HG03457 (cell line): ENCODE measurements around the gene CNTFR.
"Not testable (repeated sequence)": the region's sequence is repeated elsewhere in the genome, so short reads cannot be mapped to it uniquely, and the experiment has no call there.

Experiments
- ATAC-seq: cut with Tn5 transposase; IDR thresholded peaks from one replicate; pipeline ENCODE4 v1.9.1; 2021; ENCODE audit warnings: moderate number of reproducible peaks; ENCODE audit not compliant: unreplicated experiment

The CNTFR gene

DNA sequence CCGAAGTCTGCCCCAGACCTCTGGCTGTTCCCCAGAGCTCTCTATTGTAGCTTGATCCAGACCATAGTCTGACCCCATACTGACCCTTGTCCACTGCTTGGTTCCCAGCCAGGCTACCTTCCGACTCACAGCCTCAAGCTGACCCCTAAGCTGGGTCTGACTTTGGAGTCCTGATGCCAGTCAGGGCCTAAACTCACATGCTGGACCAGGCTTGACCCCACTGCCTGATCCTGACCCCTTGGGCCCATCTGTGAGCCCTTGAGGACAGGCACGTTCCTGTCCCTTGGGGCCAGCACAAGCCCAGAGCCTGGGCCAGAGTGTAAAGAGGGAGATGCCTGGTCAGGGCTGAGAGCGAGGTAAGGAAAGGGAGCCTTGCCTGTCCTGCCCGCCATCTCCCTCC, 34.0 kb downstream of the CNTFR start:
- ATAC-seq, result no peak

DNA sequence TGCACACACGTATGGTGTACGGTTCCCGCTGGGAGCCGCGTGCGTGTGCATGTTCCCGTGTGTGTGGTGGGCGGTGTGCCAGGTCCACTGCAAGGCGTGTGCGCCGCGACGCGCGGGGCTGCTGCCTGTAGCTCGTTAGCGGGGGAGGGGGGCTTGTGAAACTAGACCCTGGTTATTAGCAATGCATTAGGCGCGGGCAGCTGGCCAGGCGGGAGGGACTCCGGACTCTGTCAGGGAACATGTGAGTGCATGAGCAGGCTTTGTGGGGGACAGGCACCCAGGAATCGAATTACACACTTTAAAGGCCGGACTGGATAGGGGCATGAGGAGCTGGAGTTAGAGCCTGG, 34.5 kb downstream of the CNTFR start:
- ATAC-seq, result no peak

DNA sequence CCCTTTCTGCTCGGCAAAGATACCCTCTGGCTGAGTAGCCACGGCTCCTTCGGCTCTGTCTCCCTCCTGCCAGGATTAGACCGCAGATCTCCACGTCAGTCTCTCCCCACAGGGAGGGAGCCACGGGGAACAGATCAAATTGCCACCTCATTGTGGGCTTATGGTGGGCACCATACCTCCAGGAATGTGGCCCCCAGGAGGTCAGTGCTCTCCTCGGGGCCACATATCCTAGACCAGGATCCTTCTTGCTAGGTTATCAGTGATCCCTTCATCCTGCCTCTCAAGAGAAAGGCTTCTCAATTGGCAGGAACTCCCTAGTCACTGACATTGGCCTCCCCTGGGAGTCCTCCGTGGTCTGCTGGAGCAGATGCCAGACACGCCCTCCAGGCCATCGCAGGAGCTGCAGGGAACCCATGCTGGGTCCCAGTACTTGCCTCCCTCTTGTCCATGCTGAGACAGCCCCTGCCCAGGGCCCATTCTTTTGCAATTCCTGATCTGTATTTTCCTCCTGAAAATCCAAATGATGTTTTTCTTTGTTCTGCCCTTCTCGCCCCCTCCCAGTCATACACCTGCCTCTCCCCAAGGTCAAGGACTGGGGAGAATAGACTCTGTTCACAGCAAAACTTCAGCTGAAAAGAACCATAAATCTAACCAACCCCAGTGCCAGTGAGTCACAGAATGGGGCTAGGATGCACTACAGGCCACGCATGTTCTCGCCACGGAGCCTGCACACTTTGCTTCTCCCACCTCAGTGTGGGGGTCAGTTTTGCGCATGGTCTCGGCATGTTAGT, 35.1 kb downstream of the CNTFR start:
- no peak for ATAC-seq

DNA sequence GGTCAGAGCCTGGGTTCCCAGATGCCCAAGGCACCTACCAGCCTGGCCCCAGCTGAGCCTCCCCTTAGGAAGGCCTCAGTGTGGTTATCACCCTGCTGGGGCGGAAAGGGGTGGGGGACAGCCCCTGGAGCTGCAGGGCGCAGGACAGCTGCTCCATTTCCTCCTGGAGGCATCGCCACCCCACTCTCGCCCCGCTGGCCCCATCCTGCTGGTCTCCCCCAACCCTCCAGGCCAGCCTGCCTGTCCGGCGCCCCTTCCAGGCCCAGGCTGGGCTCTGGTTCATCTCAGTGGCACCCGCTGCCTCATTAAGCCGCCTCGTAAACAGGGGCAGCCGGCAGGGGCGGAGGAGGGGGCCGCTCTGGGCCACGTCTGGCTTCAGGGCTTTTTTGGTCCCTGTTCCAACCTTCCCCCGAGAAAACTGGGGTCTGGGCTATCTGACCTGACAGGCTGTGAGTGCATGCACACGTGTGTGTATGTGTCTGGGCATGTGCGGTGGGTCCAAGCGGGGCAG, 36.0 kb downstream of the CNTFR start:
- no peak for ATAC-seq

DNA sequence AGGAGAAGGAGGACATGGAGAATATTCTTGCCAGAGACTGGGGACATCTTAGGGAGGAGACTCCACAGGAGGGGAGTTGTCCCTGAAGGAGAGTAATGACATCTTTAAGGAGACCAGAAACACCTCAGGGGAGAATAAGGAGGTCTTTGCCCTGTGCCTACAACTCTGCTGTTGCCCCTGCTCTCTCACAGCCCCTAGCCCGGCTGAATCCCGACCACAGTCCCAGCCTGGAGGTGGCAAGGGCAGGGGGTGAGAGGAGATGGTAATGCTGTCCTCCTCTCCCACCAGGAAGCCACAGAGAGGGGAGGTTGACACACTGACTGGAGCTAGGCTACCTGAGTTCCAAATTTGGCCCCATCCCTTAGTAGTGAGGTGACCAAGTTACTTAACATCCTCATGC, 36.5 kb downstream of the CNTFR start:
- ATAC-seq, result no peak

DNA sequence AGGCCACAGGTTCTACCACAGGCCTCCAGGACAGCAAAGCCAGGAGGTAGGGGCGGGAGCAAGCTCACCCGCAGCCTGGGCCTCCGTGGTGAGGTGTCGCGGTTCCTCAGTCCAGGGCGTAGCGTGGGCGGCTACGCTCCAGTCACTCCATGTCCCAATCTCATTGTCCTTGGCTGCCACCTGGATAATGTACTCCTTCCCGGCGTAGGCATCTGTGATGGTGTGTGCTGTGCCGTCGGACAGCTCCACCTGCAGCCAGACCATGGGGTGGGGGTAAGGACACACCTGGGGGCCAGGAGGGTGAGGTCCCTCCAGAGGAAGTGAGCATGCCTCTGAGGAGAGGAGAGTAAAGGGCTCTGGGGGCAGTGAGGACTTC, 36.9 kb downstream of the CNTFR start:
- ATAC-seq, result no peak

DNA sequence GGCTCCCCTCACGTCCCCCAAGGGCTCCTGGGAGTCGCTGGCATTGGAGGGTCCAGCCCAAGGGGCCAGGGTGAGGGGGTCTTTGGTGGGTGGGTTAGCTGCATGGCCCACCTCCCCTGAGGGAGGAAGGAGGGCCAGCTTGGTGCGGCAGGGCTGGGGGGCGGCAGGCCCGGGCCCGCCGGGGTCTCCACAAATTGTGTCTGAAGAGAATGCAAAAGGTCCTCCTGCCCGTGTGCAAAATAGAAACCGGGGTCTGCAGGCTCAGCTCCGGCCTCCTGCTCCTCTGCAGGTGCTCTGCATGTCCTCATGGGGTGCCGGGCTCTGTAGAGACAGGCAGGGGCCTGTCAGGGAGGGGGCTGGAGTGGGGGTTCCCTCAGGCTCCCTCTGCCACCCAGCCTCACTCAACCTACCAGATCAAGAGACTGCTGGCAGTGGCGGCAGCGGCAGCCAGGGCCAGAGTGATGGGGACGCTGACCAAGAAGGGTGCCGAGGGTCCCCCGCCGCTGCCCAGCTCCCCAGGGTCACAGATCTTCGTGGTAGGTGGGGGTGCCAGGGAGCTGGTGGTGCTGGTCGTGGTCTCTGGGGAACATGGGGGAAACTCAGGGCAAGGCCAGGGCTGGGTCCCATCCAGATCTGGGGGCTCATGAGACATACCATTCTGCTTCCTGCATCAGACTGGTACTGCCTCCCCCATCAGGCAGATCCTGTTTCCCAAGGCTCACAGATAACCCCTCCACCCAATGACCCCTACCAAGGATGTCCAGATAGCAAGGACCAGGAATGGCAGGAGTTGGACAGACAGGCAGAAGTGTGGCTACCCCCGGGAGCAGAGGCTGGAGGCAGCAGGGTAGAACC, 37.5 kb downstream of the CNTFR start:
- no peak for ATAC-seq

DNA sequence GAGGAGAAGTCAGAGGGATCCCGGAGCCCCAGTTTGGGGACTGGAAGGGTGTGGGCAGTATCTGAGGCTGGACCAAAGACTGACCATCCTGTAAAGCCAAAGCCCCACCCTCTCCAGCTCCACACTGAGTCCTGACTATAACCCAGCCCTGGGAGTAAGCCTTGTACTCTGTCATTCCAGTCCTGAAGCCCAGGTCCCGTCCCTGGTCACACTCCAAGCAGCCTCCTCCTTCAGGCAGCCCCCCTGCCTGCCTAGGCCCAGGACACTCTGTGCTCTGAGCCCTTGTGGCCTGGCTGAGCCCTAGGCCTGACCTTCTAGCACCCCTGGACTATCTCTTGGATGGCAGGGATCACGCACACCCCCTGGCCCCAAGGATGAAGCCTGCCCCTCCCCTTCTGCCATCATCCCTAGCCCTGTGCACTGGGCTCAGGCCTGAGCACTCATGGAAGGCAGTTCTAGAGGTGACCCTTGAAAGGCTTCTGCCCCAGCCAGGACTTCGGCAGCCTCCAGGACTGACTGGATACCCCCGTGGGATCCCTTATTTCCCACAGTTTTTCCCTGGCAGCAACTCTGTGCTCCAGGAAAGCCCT, 38.7 kb downstream of the CNTFR start:
- ATAC-seq, result no peak

DNA sequence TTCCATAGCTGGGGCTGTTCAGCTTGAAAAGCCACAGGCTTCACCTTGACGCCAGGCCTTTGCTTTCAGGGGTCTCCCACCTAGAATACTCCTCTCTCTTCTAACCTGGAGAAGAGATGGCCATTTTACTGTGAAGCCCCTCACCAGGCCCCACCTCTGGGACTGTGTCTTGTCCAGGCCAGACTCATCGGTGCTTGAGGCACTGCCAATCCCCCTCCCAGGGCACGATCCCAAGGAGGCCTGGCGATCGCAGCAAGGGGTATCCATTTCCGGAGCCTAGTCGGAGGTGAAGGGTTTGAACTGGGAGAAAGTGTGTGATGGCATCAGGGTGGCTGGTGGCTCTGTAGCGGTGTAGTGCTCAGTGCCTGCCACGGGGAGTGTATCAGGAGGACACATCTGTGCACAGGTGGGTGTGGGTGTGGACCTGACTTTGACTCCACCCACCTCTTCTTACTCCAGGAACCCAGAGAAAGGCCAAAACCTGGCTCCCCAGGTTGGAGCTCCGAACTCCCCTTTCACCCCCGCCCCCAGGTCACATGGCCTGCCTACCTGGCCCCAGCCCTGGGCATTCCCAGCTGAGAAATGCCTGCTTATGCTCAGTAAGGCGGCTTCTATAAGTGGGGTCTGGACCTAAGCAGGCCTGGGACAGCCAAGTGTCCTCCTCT, 39.4 kb downstream of the CNTFR start:
- ATAC-seq, result no peak

DNA sequence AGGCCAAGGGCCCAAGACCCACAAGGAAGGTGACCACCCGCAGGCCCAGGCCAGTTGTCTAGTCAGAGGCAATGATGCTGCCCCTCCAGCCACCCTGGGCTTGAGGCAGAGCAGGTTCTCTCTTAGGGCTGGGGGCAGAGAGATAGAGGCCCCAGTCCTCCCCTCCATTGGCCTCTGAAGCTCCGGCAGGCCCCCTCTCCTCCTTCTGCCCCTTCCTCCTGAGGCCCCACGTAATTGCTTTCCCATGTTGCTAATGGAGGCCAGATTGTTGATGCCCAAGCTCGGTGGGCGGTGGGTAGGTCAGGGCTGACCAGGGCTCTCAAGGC, 40.2 kb downstream of the CNTFR start:
- no peak for ATAC-seq

DNA sequence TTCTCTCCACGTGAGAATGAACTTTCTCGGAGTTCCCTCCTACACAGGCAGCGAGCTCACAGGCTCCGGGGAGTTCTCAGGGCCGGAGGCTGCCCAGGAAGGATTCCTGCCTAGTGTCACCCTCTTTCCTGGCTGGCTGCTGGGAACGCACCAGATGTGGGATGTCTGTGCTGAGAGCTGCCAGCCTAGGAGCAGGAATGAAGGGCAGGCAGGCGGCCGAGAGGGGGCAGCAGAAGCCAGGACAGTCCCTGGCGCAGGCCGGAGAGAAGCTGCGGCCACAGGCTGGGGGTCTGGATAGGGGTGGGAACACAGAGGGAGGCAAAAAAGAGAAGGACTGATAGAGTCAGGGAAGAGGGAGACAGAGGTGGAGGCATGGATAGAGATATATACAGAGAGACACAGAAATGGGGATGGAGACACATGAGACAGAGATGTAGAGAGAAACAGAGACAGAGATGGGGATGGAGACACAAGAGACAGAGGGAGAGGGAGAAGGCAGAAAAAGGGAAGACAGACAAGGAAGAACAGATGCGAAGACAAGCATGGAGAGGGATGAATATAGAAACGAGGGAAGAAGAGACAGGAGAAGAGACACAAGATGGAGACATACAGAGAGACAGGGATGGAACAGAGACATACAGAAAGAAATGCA, 41.4 kb downstream of the CNTFR start:
- no peak for ATAC-seq

DNA sequence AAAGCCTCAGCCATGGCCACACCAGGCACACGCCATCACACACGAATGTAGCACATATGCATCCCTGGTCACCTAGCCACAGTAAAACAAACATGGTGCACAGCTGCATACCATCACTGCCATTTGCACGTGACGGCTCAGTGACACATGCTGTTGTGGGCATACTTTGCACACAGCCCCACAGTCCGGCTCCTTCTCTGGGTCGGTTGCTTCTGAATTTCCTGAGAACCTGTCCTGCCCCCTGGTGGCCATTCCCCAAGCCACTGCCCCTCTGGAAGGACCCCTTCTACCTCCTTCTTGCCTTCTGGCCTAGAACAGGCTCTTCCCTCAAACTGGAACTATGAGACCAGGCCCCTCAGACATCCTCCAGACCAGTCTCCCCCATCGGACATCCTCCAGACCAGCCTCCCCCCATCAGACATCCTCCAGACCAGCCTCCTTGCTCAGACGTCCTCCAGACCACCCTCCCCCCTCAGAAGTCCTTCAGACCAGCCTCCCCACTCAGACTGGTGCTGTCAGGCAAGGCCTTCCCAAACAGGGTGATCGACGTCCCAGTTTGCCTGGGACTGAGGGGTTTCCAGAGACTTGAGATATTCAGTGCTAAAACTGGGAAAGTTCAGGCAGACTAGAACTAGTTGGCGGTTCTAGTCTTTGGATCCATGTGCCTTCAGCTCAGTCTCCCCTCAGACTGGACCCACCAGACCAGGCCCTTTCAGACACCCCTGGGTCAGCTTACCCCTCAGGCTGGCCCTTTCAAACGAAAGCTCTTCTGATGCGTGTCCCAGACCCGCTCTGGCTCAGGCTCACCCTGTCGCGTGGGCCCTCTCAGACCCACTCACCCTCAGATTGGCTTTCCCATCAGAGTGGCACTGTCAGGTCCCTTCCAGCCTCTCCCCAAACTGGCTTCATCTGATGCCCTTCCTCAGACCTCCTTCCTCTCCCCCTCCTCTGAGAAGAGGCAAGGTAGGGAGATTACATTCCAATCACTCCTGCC, 42.4 kb downstream of the CNTFR start:
- ATAC-seq, result no peak

DNA sequence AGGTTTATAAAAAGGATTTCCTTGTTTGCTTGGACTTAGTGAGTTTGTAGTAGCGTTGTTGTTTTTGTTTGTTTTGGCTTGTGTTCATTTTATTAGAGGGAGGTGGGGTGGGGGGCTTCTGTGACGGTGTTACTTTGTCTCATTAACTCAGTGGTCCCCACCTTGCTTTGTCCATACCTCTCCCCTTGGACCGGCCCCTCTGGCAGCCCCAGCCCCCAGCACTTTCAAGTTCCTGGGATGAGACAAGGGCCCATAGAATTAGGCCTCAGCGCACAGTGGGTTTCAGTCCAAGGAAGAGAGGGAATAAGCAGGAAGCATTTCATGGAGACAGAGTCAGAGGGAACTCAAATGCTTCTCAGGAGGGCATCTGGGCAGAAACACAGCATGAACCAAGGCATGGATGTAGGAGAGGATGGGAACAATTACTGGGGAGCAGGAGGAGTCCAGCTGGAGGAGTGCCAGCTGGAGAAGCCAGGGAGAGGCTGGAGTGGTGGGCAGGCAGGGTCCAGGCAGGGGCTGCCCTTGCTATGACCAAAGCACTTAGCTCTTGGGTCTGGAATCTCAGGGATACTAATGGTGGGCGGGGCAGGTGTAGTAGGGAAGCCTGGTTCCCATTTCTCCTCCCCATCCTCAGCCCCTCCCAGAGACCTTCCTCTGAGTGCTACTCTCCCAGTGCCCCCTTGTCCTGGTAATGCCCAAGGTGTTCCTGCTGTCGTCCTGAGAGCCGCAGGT, 43.3 kb downstream of the CNTFR start:
- no peak for ATAC-seq

DNA sequence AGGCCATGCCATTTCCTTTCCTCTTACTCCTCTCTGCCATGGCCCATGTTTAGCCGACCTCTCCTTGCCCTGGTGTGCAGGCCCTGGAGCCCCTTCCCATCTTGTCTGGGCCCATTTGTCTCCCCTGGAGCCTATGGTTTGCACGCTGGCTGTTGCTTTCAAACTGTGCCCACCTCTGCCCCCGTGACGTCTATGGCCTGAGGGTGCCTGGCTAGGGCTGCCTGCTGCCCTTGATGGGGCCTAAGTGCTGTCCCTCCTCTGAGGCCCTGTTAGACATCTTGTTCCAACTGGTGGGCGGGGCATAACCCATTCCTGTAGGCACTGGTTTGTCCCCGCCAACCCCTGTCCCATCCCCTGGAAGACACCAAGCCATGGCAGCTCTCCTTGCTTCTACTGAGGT, 44.0 kb downstream of the CNTFR start:
- ATAC-seq, result no peak

DNA sequence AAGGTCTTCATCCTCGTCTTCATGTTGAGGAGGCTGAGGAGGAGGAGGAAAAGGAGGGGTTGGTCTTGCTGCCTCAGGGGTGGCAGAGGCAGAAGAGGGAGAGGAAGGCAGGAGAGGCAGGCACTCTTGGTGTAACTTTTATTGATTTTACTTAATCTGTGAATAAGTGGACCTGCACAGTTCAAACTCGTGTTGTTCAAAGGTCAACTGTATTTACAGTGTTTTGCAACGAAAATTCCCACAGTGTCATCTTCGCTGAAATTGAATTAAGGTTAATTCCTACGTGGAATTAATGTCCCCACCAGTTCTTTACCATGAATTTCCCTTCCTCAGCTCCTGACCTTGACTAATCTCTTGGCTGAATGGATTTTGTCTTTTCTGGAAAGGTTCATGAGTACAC, 45.5 kb downstream of the CNTFR start:
- no peak for ATAC-seq

DNA sequence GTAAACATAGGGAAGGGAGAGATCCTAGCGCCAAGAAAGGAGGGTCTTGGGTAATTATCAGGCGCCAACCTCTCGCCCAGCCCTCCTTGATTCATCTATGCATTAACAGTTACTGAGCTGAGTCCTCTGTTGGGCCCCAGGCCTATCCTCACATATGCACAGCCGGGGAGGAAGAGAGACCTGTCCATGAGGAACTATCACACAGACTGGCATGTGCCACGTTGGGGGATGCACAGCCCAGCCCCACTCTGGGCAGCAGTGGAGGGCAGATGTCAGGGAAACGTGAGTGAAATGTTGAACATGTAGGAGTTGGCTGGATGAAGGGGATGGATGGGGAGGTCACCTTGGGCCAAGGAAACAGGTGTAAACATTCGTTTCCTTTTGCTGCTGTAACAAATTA, 48.0 kb downstream of the CNTFR start:
- ATAC-seq, result no peak

DNA sequence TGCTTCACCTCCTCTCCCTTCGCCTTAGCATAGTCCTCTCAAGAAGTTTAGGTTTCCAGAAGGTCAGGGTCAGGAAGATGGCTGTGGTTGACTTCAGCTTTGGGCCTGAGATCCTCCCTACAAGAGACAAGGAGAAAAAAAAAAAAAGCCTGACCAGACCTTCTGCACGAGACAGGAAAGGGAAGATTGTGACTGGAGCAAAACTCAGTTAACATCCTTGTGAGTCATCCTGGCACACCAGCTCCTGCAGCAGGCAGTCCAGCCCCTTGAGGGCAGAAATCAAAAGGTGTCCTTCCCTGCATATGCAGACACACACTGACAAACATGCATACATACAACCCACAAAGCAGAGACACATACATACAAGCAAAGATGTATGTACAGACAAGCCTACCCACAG, 48.7 kb downstream of the CNTFR start:
- no peak for ATAC-seq

DNA sequence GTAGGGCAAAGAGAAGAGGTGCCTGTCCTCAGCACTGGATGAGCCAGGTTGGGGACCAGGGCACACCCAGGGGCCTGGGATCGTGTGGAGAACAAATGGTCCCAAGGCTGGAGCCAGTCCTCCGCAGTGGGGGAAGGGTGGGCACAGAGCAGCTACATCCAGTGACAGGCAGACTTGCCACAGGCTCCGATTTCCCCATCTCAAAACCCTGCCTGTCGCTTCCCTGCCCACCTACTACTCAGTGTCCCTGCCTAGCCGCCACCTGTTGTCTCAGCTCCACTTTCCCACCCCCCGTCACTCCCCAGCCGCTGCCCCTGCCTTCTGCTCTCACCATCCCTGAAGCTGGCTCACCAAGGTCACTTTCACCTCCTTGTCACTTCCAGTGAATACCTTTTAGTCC, 52.8 kb downstream of the CNTFR start:
- no peak for ATAC-seq

DNA sequence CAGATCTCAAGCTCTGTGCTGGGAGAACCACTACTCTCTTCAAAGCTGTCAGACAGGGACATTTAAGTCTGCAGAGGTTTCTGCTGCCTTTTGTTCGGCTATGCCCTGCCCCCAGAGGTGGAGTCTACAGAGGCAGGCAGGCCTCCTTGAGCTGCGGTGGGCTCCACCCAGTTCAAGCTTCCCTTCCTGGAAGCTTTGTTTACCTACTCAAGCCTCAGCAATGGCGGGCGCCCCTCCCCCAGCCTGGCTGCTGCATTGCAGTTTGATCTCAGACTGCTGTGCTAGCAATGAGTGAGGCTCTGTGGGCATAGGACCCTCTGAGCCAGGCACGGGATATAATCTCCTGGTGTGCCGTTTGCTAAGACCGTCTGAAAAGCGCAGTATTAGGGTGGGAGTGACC, 57.5 kb downstream of the CNTFR start:
- ATAC-seq, result not testable (repeated sequence)
